Breast epithelium (tissue), 4 donors: Measurements from ENCODE around the gene MRPS12. TPM values are rescaled to one million over a fixed set of nuclear protein-coding genes. Genes with fewer than 3 reads are reported as not detected.

ENCODE experiments used
- DNase-seq, 2 donors: peaks; one replicate each; pipeline ENCODE4 v3.0.0-alpha.2; 2019; ENCODE audit warnings: low spot score in 2 of 2
- H3K27ac ChIP-seq, 2 donors: fragments of 200-600 bp; sonication (generic) in 1 of 2; one replicate each; pipeline ENCODE4 v1.5.1; 2016 to 2019; ENCODE audit warnings: mild to moderate bottlenecking in 1 of 2
- H3K27me3 ChIP-seq, 2 donors: fragments of 200-600 bp; sonication (generic) in 1 of 2; one replicate each; pipeline versions ENCODE4 v1.5.1 to v1.6.0; 2017 to 2019; ENCODE audit warnings: control low read depth in 1 of 2, mild to moderate bottlenecking in 1 of 2
- H3K36me3 ChIP-seq: fragments of 200-600 bp; one replicate; pipeline ENCODE4 v1.5.1; 2019
- H3K4me1 ChIP-seq, 2 donors: fragments of 200-600 bp; sonication (generic); one replicate each; pipeline ENCODE4 v1.5.1; 2016 to 2019; ENCODE audit warnings: control low read depth in 1 of 2
- H3K4me3 ChIP-seq, 3 donors: fragments of 200-600 bp; sonication (generic); 1 replicate in 2 of 3; 2 replicates in 1 of 3; pipeline ENCODE4 v1.5.1; 2016 to 2019; ENCODE audit warnings: mild to moderate bottlenecking in 3 of 3, moderate library complexity in 2 of 3
- H3K9me3 ChIP-seq, 2 donors: fragments of 200-600 bp; sonication (generic) in 1 of 2; one replicate each; pipeline ENCODE4 v1.5.1; 2016 to 2019; ENCODE audit warnings: control low read depth in 1 of 2
- CTCF ChIP-seq, 3 donors: fragments of 450-650 bp; IDR thresholded peaks; one replicate each; pipeline ENCODE4 v1.5.1; 2016 to 2017; ENCODE audit warnings: antibody characterized with exemption in 3 of 3, mild to moderate bottlenecking in 3 of 3, moderate library complexity in 3 of 3
- POLR2A ChIP-seq: fragments of 450-650 bp; IDR thresholded peaks from one replicate; pipeline ENCODE4 v1.6.1; 2016; ENCODE audit warnings: antibody characterized with exemption, mild to moderate bottlenecking, moderate library complexity
- POLR2AphosphoS5 ChIP-seq, 3 donors: sonication (generic); formaldehyde crosslinking; IDR thresholded peaks; one replicate each; pipeline ENCODE4 v1.6.1; 2017; ENCODE audit warnings: antibody characterized with exemption in 3 of 3
- intact Hi-C: fragments of 100-400 bp; cut with DNase I; formaldehyde crosslinking; loops from one replicate; pipeline ENCODE4 v1.15.1; 2023; ENCODE audit warnings: low total_unique reads
- total RNA-seq, 3 donors: library from RNA; depleted of rRNA; stranded (reverse); fragments of >200 nt; gene quantifications; one replicate each; pipeline ENCODE4 v1.1.0, GENCODE V29; 2016

Gene MRPS12
- total RNA-seq, 3 donors from 2014 or later = 27.5 to 41.0 (median 29.3) TPM

GRCh38 chr19:38901683-38902082 is 29.1 kb upstream of the MRPS12 start:
- Histone ChIP-seq H3K9me3 (no peaks in the 10 kb centered on the region), H3K4me3 (no peak overlapping the region), H3K4me1 (peaks cover 0 to 6% of the 10 kb centered on the region in 2 donors), H3K36me3 (peaks cover 4% of the 10 kb centered on the region), H3K27ac (no peak overlapping the region), H3K27me3 (no peaks in the 10 kb centered on the region)
- no peak for TF ChIP-seq POLR2AphosphoS5 (IDR thresholded peaks at IDR 0.05)
- TF ChIP-seq POLR2A = no peak
- TF ChIP-seq CTCF (IDR thresholded peaks at IDR 0.05) = no peak
- intact Hi-C loops = no loop called here
- DNase-seq = no peak

GRCh38 chr19:38904581-38905539 is 25.9 kb upstream of the MRPS12 start:
- TF ChIP-seq POLR2AphosphoS5 (IDR thresholded peaks at IDR 0.05) (no peak), POLR2A (no peak), CTCF (IDR thresholded peaks at IDR 0.05) (no peak)
- intact Hi-C loops = no loop called here
- DNase-seq = no peak

GRCh38 chr19:38905620-38906019 is 25.1 kb upstream of the MRPS12 start:
- DNase-seq = no peak
- H3K36me3 ChIP-seq = peaks cover 4% of the 10 kb centered on the region
- H3K4me1 ChIP-seq = peaks cover 0 to 3% of the 10 kb centered on the region in 2 donors
- intact Hi-C loops = no loop called here
- H3K4me3 ChIP-seq = no peak overlapping the region
- H3K27me3 ChIP-seq = no peaks in the 10 kb centered on the region
- H3K27ac ChIP-seq = no peak overlapping the region
- TF ChIP-seq CTCF (IDR thresholded peaks at IDR 0.05) (no peak), POLR2A (no peak), POLR2AphosphoS5 (IDR thresholded peaks at IDR 0.05) (no peak)
- no peaks in the 10 kb centered on the region for H3K9me3 ChIP-seq

More at GRCh38 chr19:38904581-38905539, 25.9 kb upstream of the MRPS12 start:
- H3K9me3 ChIP-seq = no peaks in the 10 kb centered on the region
- H3K4me1 ChIP-seq = peaks cover 0 to 6% of the 10 kb centered on the region in 2 donors
- peaks cover 4% of the 10 kb centered on the region for H3K36me3 ChIP-seq
- no peak overlapping the region for H3K4me3 ChIP-seq
- no peaks in the 10 kb centered on the region for H3K27me3 ChIP-seq
- no peak overlapping the region for H3K27ac ChIP-seq

GRCh38 chr19:38907227-38907626 is 23.5 kb upstream of the MRPS12 start:
- TF ChIP-seq POLR2A = no peak
- TF ChIP-seq CTCF (IDR thresholded peaks at IDR 0.05) = no peak
- TF ChIP-seq POLR2AphosphoS5 (IDR thresholded peaks at IDR 0.05) = no peak

GRCh38 chr19:38907670-38908069 is 23.1 kb upstream of the MRPS12 start:
- no peak for DNase-seq
- TF ChIP-seq POLR2A (no peak), CTCF (IDR thresholded peaks at IDR 0.05) (no peak), POLR2AphosphoS5 (IDR thresholded peaks at IDR 0.05) (no peak)
- Histone ChIP-seq H3K9me3 (no peaks in the 10 kb centered on the region), H3K27me3 (no peaks in the 10 kb centered on the region), H3K36me3 (peaks cover 4% of the 10 kb centered on the region), H3K27ac (no peak overlapping the region), H3K4me1 (no peaks in the 10 kb centered on the region), H3K4me3 (no peak overlapping the region)
- intact Hi-C loops = no loop called here

More at GRCh38 chr19:38907227-38907626, 23.5 kb upstream of the MRPS12 start:
- no peak for DNase-seq
- Histone ChIP-seq H3K27ac (no peak overlapping the region), H3K4me3 (no peak overlapping the region), H3K36me3 (peaks cover 4% of the 10 kb centered on the region), H3K9me3 (no peaks in the 10 kb centered on the region), H3K27me3 (no peaks in the 10 kb centered on the region), H3K4me1 (no peaks in the 10 kb centered on the region)
- intact Hi-C loops = no loop called here
